B cell (primary cell): ENCODE measurements around the gene CMTR1. TPM values are rescaled to one million over a fixed set of nuclear protein-coding genes. Genes with fewer than 3 reads are reported as not detected.

ENCODE experiments used
- ATAC-seq: fragments of 200-7000 bp; cut with Tn5 transposase; one replicate; pipeline ENCODE4 v1.10.0; 2021; ENCODE audit warnings: low read depth, mild to moderate bottlenecking, moderate number of reproducible peaks, moderate library complexity
- CTCF ChIA-PET: fragments of 350-600 bp; sonication (Branson Sonifier 250); formaldehyde crosslinking; loops from one replicate; lab custom pipeline; 2021; ENCODE audit warnings: antibody characterized with exemption, inconsistent platforms; lab: Charles Lee
- POLR2A ChIA-PET: fragments of 350-600 bp; sonication (Branson Sonifier 250); formaldehyde crosslinking; loops from one replicate; lab custom pipeline; 2021; ENCODE audit warnings: antibody characterized with exemption; lab: Charles Lee
- DNase-seq: peaks from one replicate; pipeline ENCODE4 v3.0.0; 2013
- H2AFZ ChIP-seq: 2 replicates; pipeline ENCODE4 v1.6.1; 2012; ENCODE audit warnings: mild to moderate bottlenecking, low read depth, low read length; ENCODE audit not compliant: insufficient read depth, poor library complexity, severe bottlenecking
- H3K27ac ChIP-seq, 2 donors: 1 replicate in 1 of 2; 2 replicates in 1 of 2; pipeline ENCODE4 v1.5.1; 2012 to 2013; ENCODE audit warnings: low read length in 2 of 2, mild to moderate bottlenecking in 2 of 2, moderate library complexity in 1 of 2
- H3K27me3 ChIP-seq, 4 experiments: fragments of 200-600 bp in 1 of 4; sonication (generic) in 1 of 4; replicated peaks in 1 of 4; 1 replicate in 2 of 4; 2 replicates in 2 of 4; pipeline versions ENCODE4 v1.6.1 to v1.7.0; 2013 to 2016; ENCODE audit warnings: low read length in 3 of 4, mild to moderate bottlenecking in 2 of 4, mixed read lengths in 1 of 4, moderate library complexity in 1 of 4; ENCODE audit not compliant: insufficient read depth in 4 of 4, control insufficient read depth in 3 of 4; ENCODE audit errors: control extremely low read depth in 1 of 4
- H3K36me3 ChIP-seq, 2 experiments: replicated peaks in 1 of 2; 1 replicate in 1 of 2; 2 replicates in 1 of 2; pipeline versions ENCODE4 v1.6.1 to v1.7.1; 2013; ENCODE audit warnings: low read length in 1 of 2; ENCODE audit not compliant: insufficient read depth in 2 of 2, control insufficient read depth in 1 of 2; ENCODE audit errors: control extremely low read depth in 1 of 2, extremely low read depth in 1 of 2
- H3K4me1 ChIP-seq, 2 donors: fragments of 200-600 bp in 1 of 2; sonication (generic) in 1 of 2; 1 replicate in 1 of 2; 2 replicates in 1 of 2; pipeline versions ENCODE4 v1.5.1 to v1.6.1; 2013 to 2017; ENCODE audit warnings: low read length in 2 of 2; ENCODE audit not compliant: control insufficient read depth in 2 of 2, insufficient read depth in 2 of 2
- H3K4me2 ChIP-seq: replicated peaks from 2 replicates; pipeline ENCODE3; 2012; ENCODE audit warnings: mild to moderate bottlenecking, low read depth, low read length; ENCODE audit not compliant: poor library complexity, severe bottlenecking
- H3K4me3 ChIP-seq, 5 experiments: fragments of 200-600 bp in 1 of 5; sonication (generic) in 1 of 5; 1 replicate in 3 of 5; 2 replicates in 2 of 5; pipeline versions ENCODE4 v1.5.1 to v1.7.0; 2011 to 2016; ENCODE audit warnings: low read length in 4 of 5, mild to moderate bottlenecking in 4 of 5, low read depth in 2 of 5, control low read depth in 1 of 5, moderate library complexity in 1 of 5; ENCODE audit not compliant: insufficient read depth in 1 of 5; ENCODE audit errors: control extremely low read depth in 1 of 5, extremely low read depth in 1 of 5
- H3K79me2 ChIP-seq: fragments of 200-600 bp; sonication (generic); one replicate; pipeline ENCODE4 v1.6.0; 2016; ENCODE audit warnings: low read length; ENCODE audit not compliant: control insufficient read depth, insufficient read depth
- H3K9ac ChIP-seq: fragments of 200-600 bp; sonication (generic); 2 replicates; pipeline ENCODE4 v1.6.1; 2017; ENCODE audit warnings: mild to moderate bottlenecking, low read length, moderate library complexity
- H3K9me3 ChIP-seq, 3 donors: one replicate each; pipeline versions ENCODE4 v1.6.1 to v1.7.1; 2013; ENCODE audit warnings: low read length in 2 of 3; ENCODE audit not compliant: control insufficient read depth in 2 of 3, insufficient read depth in 1 of 3; ENCODE audit errors: control extremely low read depth in 1 of 3
- H4K20me1 ChIP-seq: 2 replicates; pipeline ENCODE4 v1.6.0; 2012; ENCODE audit warnings: mild to moderate bottlenecking, low read length; ENCODE audit not compliant: insufficient read depth, control insufficient read depth, poor library complexity, severe bottlenecking
- H3K27ac Mint-ChIP-seq: one replicate; pipeline ENCODE4 v1.8.0; 2021; ENCODE audit warnings: mixed read lengths
- H3K27me3 Mint-ChIP-seq: one replicate; pipeline ENCODE4 v1.8.0; 2021; ENCODE audit warnings: mixed read lengths
- H3K4me1 Mint-ChIP-seq: one replicate; pipeline ENCODE4 v1.8.0; 2021; ENCODE audit warnings: mixed read lengths
- H3K4me3 Mint-ChIP-seq: one replicate; pipeline ENCODE4 v1.8.0; 2021; ENCODE audit warnings: mixed read lengths
- H3K9me3 Mint-ChIP-seq: one replicate; pipeline ENCODE4 v1.8.0; 2022; ENCODE audit warnings: mixed read lengths; ENCODE audit not compliant: insufficient read depth
- EZH2 ChIP-seq: IDR thresholded peaks from 2 replicates; pipeline ENCODE4 v1.6.1; 2012; ENCODE audit warnings: borderline replicate concordance, low read depth, mild to moderate bottlenecking, moderate library complexity, low read length; ENCODE audit not compliant: insufficient read depth, poor library complexity, severe bottlenecking
- WGBS: methylation state at CpG from one replicate; pipeline ENCODE4 v1.1.5; 2013; ENCODE audit warnings: missing lambda C conversion rate; ENCODE audit not compliant: insufficient coverage; 5-methylcytosine and 5-hydroxymethylcytosine counted together
- intact Hi-C: fragments of 100-400 bp; cut with micrococcal nuclease; formaldehyde crosslinking; loops from one replicate; pipeline ENCODE4 v1.10.0; 2022
- polyA plus RNA-seq: library from polyadenylated mRNA; depleted of rRNA; stranded (reverse); fragments of >200 nt; gene quantifications from 2 replicates; pipeline ENCODE4 v1.2.3, GENCODE V29; 2012
- total RNA-seq, 2 donors: library from RNA; stranded (reverse); fragments of 120-200 nt in 1 of 2; gene quantifications; 1 replicate in 1 of 2; 2 replicates in 1 of 2; pipeline versions ENCODE4 v1.2.3 to v1.2.4, GENCODE V29; 2013 to 2022
- TF ChIP-seq, protein P1 (sequence below): fragments of 200-600 bp; IDR thresholded peaks from one replicate; pipeline ENCODE4 v1.8.0; 2022; ENCODE audit warnings: antibody characterized with exemption, mild to moderate bottlenecking

The CMTR1 gene
- total and polyA plus RNA-seq, 2 donors (not counting 1 experiment from before 2014, with no cell fraction given) = 46.0 to 82.9 TPM

DNA sequence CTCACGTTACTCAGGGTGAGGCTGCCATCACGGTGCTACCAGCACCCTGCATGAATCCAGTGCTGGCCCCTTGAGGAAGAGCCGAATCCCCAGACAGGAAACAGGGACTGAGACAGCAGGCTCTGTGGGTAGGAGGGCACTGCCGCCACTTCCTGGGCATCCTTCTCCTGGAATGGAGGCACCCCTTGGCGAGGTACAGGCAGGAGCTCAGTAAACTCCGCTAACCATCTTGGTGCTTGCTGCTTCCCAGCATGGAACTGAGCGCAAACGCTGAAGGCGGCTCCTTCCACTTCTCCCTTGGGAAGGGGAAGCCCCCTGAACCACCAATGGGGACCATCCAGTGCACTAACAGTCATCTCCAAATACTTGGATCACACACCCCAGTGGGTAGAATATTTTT, 80.1 kb downstream of the CMTR1 start:
- Histone ChIP-seq H3K4me2 (no peak overlapping the region), H3K79me2 (no peaks in the 10 kb centered on the region), H4K20me1 (no peaks in the 10 kb centered on the region), H3K4me3 (no peak overlapping the region), H3K27ac (no peak overlapping the region), H2AFZ (no peak overlapping the region), H3K9ac (no peak overlapping the region), H3K4me1 (peaks cover 23 to 35% of the 10 kb centered on the region in 2 donors), H3K27me3 (peaks cover 0 to 7% (median 0%) of the 10 kb centered on the region in 4 experiments), H3K9me3 (no peaks in the 10 kb centered on the region), H3K36me3 (no peaks in the 10 kb centered on the region)
- Mint-ChIP-seq H3K27ac (no peak overlapping the region), H3K4me1 (peaks cover 26% of the 10 kb centered on the region), H3K9me3 (no peaks in the 10 kb centered on the region), H3K4me3 (no peak overlapping the region), H3K27me3 (peaks cover 4% of the 10 kb centered on the region)
- ChIA-PET CTCF (no interaction called here), POLR2A (no interaction called here)
- WGBS = 69% methylated on average over 9 of the region's 9 CpGs
- TF ChIP-seq, protein P1, sequence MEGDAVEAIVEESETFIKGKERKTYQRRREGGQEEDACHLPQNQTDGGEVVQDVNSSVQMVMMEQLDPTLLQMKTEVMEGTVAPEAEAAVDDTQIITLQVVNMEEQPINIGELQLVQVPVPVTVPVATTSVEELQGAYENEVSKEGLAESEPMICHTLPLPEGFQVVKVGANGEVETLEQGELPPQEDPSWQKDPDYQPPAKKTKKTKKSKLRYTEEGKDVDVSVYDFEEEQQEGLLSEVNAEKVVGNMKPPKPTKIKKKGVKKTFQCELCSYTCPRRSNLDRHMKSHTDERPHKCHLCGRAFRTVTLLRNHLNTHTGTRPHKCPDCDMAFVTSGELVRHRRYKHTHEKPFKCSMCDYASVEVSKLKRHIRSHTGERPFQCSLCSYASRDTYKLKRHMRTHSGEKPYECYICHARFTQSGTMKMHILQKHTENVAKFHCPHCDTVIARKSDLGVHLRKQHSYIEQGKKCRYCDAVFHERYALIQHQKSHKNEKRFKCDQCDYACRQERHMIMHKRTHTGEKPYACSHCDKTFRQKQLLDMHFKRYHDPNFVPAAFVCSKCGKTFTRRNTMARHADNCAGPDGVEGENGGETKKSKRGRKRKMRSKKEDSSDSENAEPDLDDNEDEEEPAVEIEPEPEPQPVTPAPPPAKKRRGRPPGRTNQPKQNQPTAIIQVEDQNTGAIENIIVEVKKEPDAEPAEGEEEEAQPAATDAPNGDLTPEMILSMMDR = no peak
- TF ChIP-seq EZH2 = no peak
- intact Hi-C loops = no loop called here
- ATAC-seq (no peak), DNase-seq (no peak)

DNA sequence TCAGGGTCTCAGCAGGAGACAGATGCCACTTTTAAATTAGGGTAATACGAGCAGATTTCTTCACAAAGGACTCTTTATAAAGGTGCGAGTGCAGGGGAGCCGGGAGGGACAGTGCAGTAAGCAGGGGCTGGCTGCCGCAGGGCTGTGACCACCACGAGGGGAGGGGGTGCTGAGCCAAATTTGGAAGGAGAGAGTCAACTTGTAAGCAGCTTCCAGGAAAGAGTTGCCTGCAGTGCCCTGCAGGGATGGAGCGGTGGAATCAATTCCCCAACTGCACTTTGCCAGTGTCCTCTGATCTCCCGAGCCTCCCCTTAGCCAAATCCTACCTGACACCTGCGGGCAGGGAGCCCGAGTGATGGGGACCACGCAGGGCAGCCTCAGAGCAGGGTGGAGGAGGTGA, 80.6 kb downstream of the CMTR1 start:
- peaks cover 26% of the 10 kb centered on the region for H3K4me1 Mint-ChIP-seq
- ChIA-PET CTCF (no interaction called here), POLR2A (no interaction called here)
- peaks cover 4% of the 10 kb centered on the region for H3K27me3 Mint-ChIP-seq
- H3K9me3 Mint-ChIP-seq = no peaks in the 10 kb centered on the region
- DNase-seq (no peak), ATAC-seq (no peak)
- H3K27me3 ChIP-seq = peaks cover 0 to 7% (median 0%) of the 10 kb centered on the region in 4 experiments
- no peaks in the 10 kb centered on the region for H3K36me3 ChIP-seq
- intact Hi-C loops = no loop called here
- H3K4me3 Mint-ChIP-seq = no peak overlapping the region
- no peaks in the 10 kb centered on the region for H3K9me3 ChIP-seq
- WGBS = 76% methylated on average over 4 of the region's 10 CpGs
- H3K4me3 ChIP-seq = no peak overlapping the region
- no peak overlapping the region for H3K9ac ChIP-seq
- H3K27ac ChIP-seq = no peak overlapping the region
- H2AFZ ChIP-seq = no peak overlapping the region
- peaks cover 23 to 35% of the 10 kb centered on the region in 2 donors for H3K4me1 ChIP-seq
- no peak overlapping the region for H3K27ac Mint-ChIP-seq
- H4K20me1 ChIP-seq = no peaks in the 10 kb centered on the region
- no peaks in the 10 kb centered on the region for H3K79me2 ChIP-seq
- H3K4me2 ChIP-seq = no peak overlapping the region
- no peak for TF ChIP-seq EZH2
- TF ChIP-seq, protein P1 = no peak
